Measurements from ENCODE around the gene RASL10A.

DNA sequence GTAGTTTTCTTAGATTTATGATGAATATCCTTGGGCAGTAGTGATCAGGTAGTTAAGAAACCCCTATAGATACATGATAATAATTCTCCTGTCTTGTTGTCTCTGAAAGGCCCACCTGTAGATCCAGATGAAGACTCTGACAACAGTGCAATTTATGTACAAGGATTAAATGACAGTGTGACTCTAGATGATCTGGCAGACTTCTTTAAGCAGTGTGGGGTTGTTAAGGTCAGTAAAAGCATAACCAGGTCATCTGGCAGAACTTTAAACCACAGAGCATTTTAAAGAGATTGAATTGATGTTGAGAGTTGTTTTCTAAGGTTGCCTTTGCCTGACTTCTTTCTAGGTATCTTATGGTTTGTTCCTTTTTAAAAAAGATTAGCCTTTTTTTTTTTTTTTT, 23.1 kb downstream of the RASL10A start:
- no peak for TF ChIP-seq SRF (CRISPR knock-in tag; IDR thresholded peaks at IDR 0.05)
- TF ChIP-seq CBFB (CRISPR knock-in tag; IDR thresholded peaks at IDR 0.05): no peak
- TF ChIP-seq NCOA2 (IDR thresholded peaks at IDR 0.05; ENCODE audit: partially characterized antibody in 2 of 2): no peak
- no peak for TF ChIP-seq CTCF (IDR thresholded peaks at IDR 0.05 in 2 of 3, conservative IDR thresholded peaks at IDR 0.05 in 1 of 3; ENCODE audit: insufficient read depth in 2 of 3, low read depth in 1 of 3, low read length in 3 of 3)
- no peak for TF ChIP-seq SMARCC2 (IDR thresholded peaks at IDR 0.05; ENCODE audit: low read depth)
- TF ChIP-seq, protein P1, sequence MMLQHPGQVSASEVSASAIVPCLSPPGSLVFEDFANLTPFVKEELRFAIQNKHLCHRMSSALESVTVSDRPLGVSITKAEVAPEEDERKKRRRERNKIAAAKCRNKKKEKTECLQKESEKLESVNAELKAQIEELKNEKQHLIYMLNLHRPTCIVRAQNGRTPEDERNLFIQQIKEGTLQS (IDR thresholded peaks at IDR 0.05): no peak
- TF ChIP-seq, protein P1 (CRISPR knock-in tag; conservative IDR thresholded peaks at IDR 0.05): no peak
- no peak for TF ChIP-seq ZNF75A (CRISPR knock-in tag; IDR thresholded peaks at IDR 0.05)
- TF ChIP-seq, protein P2, sequence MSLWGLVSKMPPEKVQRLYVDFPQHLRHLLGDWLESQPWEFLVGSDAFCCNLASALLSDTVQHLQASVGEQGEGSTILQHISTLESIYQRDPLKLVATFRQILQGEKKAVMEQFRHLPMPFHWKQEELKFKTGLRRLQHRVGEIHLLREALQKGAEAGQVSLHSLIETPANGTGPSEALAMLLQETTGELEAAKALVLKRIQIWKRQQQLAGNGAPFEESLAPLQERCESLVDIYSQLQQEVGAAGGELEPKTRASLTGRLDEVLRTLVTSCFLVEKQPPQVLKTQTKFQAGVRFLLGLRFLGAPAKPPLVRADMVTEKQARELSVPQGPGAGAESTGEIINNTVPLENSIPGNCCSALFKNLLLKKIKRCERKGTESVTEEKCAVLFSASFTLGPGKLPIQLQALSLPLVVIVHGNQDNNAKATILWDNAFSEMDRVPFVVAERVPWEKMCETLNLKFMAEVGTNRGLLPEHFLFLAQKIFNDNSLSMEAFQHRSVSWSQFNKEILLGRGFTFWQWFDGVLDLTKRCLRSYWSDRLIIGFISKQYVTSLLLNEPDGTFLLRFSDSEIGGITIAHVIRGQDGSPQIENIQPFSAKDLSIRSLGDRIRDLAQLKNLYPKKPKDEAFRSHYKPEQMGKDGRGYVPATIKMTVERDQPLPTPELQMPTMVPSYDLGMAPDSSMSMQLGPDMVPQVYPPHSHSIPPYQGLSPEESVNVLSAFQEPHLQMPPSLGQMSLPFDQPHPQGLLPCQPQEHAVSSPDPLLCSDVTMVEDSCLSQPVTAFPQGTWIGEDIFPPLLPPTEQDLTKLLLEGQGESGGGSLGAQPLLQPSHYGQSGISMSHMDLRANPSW (CRISPR knock-in tag; IDR thresholded peaks at IDR 0.05): no peak
- no peak for TF ChIP-seq ADNP (tag; IDR thresholded peaks at IDR 0.05)
- no peak for TF ChIP-seq ZNF324 (CRISPR knock-in tag; IDR thresholded peaks at IDR 0.05)

Measured in K562 (cell line).